ENCODE measurements around the gene MYH7B. TPM values are rescaled to one million over a fixed set of nuclear protein-coding genes. Genes with fewer than 3 reads are reported as not detected.

MYH7B gene
- polyA plus RNA-seq, 1 experiment = 0.01 TPM

- DNase-seq (ENCODE audit: low read depth) = no peak
- H3K27me3 ChIP-seq (ENCODE audit: control insufficient read depth, insufficient read depth, low read length) = no peaks in the 10 kb centered on the region
- CTCF ChIA-PET = interaction anchor here (1.2 to 2.6 kb wide), 4 partner anchors 9 to 70 kb away, joined by 3 to 16 read pairs (median 4); partner anchors contain the start of genes GSS and MYH7B
- no peak overlapping the region for H3K4me3 ChIP-seq (ENCODE audit: low read depth, low read length)
- POLR2A ChIA-PET = no interaction called here
- no peak for TF ChIP-seq CTCF (IDR thresholded peaks at IDR 0.05; ENCODE audit: insufficient read depth, low read depth, low read length)
- H3K36me3 ChIP-seq (ENCODE audit: control insufficient read depth, insufficient read depth, low read length) = peaks cover 7% of the 10 kb centered on the region
Observed at GRCh38 chr20:34943808-34944567, 11.7 kb upstream of the MYH7B start.

- Histone ChIP-seq H3K4me3 (ENCODE audit: low read depth, low read length) (no peak overlapping the region), H3K36me3 (ENCODE audit: control insufficient read depth, insufficient read depth, low read length) (peaks cover 7% of the 10 kb centered on the region), H3K27me3 (ENCODE audit: control insufficient read depth, insufficient read depth, low read length) (no peaks in the 10 kb centered on the region)
- no peak for TF ChIP-seq CTCF (IDR thresholded peaks at IDR 0.05; ENCODE audit: insufficient read depth, low read depth, low read length)
- ChIA-PET CTCF (interaction anchor here (0.9 to 2.6 kb wide), 2 partner anchors 11 to 72 kb away, joined by 3 to 16 read pairs; no protein-coding TSS in a partner anchor), POLR2A (no interaction called here)
- DNase-seq (ENCODE audit: low read depth) = no peak
Observed at GRCh38 chr20:34945315-34946077, 10.2 kb upstream of the MYH7B start.

DNA sequence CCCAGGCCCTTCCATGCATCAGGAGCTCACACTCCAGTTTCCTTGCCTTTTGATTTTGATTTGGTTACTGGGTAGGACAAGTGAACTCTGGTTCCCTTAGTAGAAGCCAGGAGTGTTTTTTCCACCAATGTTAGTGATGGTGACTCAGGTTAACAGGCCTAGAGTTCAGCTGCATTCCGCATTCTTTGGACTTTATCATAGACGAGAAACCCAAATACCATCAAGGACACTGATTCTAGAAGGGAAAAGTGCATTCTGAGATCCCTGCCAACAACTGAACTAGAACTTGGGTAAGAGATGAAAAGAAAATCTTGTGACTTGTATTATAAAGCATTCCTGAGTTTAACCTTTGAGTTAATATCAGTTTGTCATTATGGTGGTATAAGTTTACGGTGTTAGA, 9.0 kb upstream of the MYH7B start:
- Histone ChIP-seq H3K36me3 (ENCODE audit: control insufficient read depth, insufficient read depth, low read length) (peaks cover 8% of the 10 kb centered on the region), H3K27me3 (ENCODE audit: control insufficient read depth, insufficient read depth, low read length) (no peaks in the 10 kb centered on the region), H3K4me3 (ENCODE audit: low read depth, low read length) (no peak overlapping the region)
- CTCF ChIA-PET = interaction anchor here (0.6 to 1.1 kb wide), 3 partner anchors 72 to 359 kb away, joined by 3 to 7 read pairs (median 3); no protein-coding TSS in a partner anchor
- POLR2A ChIA-PET = no interaction called here
- TF ChIP-seq CTCF (IDR thresholded peaks at IDR 0.05; ENCODE audit: insufficient read depth, low read depth, low read length) = no peak
- DNase-seq (ENCODE audit: low read depth) = no peak

DNA sequence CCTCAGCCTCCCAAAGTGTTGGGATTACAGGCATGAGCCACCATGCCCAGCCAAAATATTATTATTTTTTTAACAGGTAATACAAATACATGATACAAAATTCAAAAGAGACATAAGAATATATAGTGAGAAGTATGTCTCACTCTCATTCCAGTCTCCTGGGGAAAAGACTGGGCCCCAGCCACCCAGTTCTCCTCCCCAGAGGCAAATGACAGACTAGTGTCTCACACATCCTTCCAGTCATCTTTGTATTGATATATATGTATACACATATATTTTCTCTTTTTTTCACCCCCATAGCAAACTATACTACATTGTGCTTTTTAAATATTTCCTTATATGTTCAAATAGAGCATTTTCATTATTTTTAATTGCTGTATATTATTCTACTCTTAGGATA, 8.3 kb upstream of the MYH7B start:
- ChIA-PET POLR2A (no interaction called here), CTCF (interaction anchor here (1.1 to 1.6 kb wide), 2 partner anchors 73 kb away, joined by 7 to 16 read pairs; no protein-coding TSS in a partner anchor)
- TF ChIP-seq CTCF (IDR thresholded peaks at IDR 0.05; ENCODE audit: insufficient read depth, low read depth, low read length) = no peak

DNA sequence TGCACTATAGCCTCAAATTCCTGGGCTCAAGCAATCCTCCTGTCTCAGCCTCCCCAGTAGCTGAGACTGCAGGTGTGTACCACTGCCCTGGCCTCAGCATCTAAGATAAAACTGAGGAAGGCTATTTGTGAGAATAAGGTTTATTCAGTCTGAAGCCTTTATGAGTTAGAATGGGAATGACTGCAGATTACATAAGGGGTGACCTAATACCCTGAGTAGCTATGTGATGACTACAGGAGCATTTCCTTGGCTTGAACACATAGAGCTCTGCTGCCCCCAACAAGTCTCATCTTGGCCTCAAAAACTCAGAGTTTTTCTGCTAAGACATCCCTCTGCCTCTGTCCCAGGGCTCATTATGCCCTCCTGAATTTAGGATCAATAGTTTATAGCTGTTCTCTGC, 7.6 kb upstream of the MYH7B start:
- peak; percentile 62 for DNase-seq (ENCODE audit: low read depth)
- H3K4me3 ChIP-seq (ENCODE audit: low read depth, low read length) = no peak overlapping the region
- H3K36me3 ChIP-seq (ENCODE audit: control insufficient read depth, insufficient read depth, low read length) = peaks cover 6% of the 10 kb centered on the region
- H3K27me3 ChIP-seq (ENCODE audit: control insufficient read depth, insufficient read depth, low read length) = no peaks in the 10 kb centered on the region
- no peak for TF ChIP-seq CTCF (IDR thresholded peaks at IDR 0.05; ENCODE audit: insufficient read depth, low read depth, low read length)
- POLR2A ChIA-PET = no interaction called here
- CTCF ChIA-PET = interaction anchor here (0.7 to 1.6 kb wide), 3 partner anchors 40 to 75 kb away, joined by 3 to 16 read pairs (median 5); partner anchors contain the start of gene GGT7

More for the DNA sequence above, 8.3 kb upstream of the MYH7B start:
- no peaks in the 10 kb centered on the region for H3K27me3 ChIP-seq (ENCODE audit: control insufficient read depth, insufficient read depth, low read length)
- DNase-seq (ENCODE audit: low read depth) = no peak
- H3K36me3 ChIP-seq (ENCODE audit: control insufficient read depth, insufficient read depth, low read length) = peaks cover 6% of the 10 kb centered on the region
- H3K4me3 ChIP-seq (ENCODE audit: low read depth, low read length) = no peak overlapping the region
